Psoas muscle (tissue), 8 donors: ENCODE results near the gene TMEM217. TPM values are rescaled to one million over a fixed set of nuclear protein-coding genes. Genes with fewer than 3 reads are reported as not detected.
"Not testable (repeated sequence)": the region's sequence is repeated elsewhere in the genome, so short reads cannot be mapped to it uniquely, and the experiment has no call there.

Experiments used
- ATAC-seq, 4 donors: fragments of 200-7000 bp; cut with Tn5 transposase; one replicate each; pipeline ENCODE4 v1.9.1; 2020; ENCODE audit warnings: moderate library complexity in 3 of 4, mild to moderate bottlenecking in 2 of 4
- DNase-seq, 2 donors: peaks; one replicate each; pipeline ENCODE4 v3.0.0-alpha.2; 2020
- H3K27ac ChIP-seq: fragments of 200-600 bp; one replicate; pipeline ENCODE4 v1.8.0; 2022
- H3K27me3 ChIP-seq, 3 donors: fragments of 200-600 bp in 1 of 3; one replicate each; pipeline versions ENCODE4 v1.6.1 to v1.8.0; 2013 to 2022; ENCODE audit warnings: low read length in 2 of 3, mild to moderate bottlenecking in 2 of 3, moderate library complexity in 1 of 3; ENCODE audit not compliant: insufficient read depth in 3 of 3
- H3K36me3 ChIP-seq, 2 donors: fragments of 200-600 bp in 1 of 2; one replicate each; pipeline versions ENCODE4 v1.6.1 to v1.8.0; 2013 to 2022; ENCODE audit warnings: low read depth in 1 of 2, mild to moderate bottlenecking in 1 of 2, moderate library complexity in 1 of 2; ENCODE audit not compliant: insufficient read depth in 1 of 2
- H3K4me1 ChIP-seq: fragments of 200-600 bp; one replicate; pipeline ENCODE4 v1.8.0; 2022
- H3K4me3 ChIP-seq: fragments of 200-600 bp; one replicate; pipeline ENCODE4 v1.8.0; 2022; ENCODE audit warnings: mild to moderate bottlenecking
- H3K9me3 ChIP-seq: fragments of 200-600 bp; one replicate; pipeline ENCODE4 v1.8.0; 2022
- CTCF ChIP-seq: fragments of 200-600 bp; IDR thresholded peaks from one replicate; pipeline ENCODE4 v1.8.0; 2022; ENCODE audit warnings: antibody characterized with exemption
- WGBS, 3 donors: extraction: QIAGEN DNeasy Blood & Tissue Kit; methylation state at CpG; one replicate each; pipeline versions ENCODE4 v1.1.6 to v1.1.7; 2013; 5-methylcytosine and 5-hydroxymethylcytosine counted together
- intact Hi-C, 2 donors: fragments of 100-400 bp; cut with DNase I; formaldehyde crosslinking; loops; one replicate each; pipeline versions ENCODE4 v1.11.0 to v1.14.2; 2022
- polyA plus RNA-seq, 3 donors: library from polyadenylated mRNA; stranded (reverse); fragments of 200-250 nt; gene quantifications; one replicate each; pipeline ENCODE4 v1.2.3, GENCODE V29; 2013
- total RNA-seq, 4 donors: library from RNA; stranded (reverse); fragmentation: NEBNext Ultra II Directional in 2 of 4; extraction: Animal tissue kit (Norgen Biotek cat#: 25700) in 2 of 4; gene quantifications; one replicate each; pipeline versions ENCODE4 v1.2.1 to v1.2.4, GENCODE V29; 2021 to 2023
- donor health status: healthy with polysubstance abuse.
- donor health status: DM: no; HTN: no; CAD: no; lungs with moderate emphysema.
- donor health status: Bipolar disorder and iron deficiency.
- donor health status: healthy.
- donor health status: DM: yes; HTN: yes; CAD: no.
- donor health status: DM: no; HTN: no; CAD: no.
- donor health status: DM: no; HTN: no; CAD: no.
- donor health status: DM: yes; HTN: yes; CAD: no.

The TMEM217 gene
- total and polyA plus RNA-seq, 7 donors: 0.05 to 4.3 (median 0.31) TPM; not detected in 1

- H3K4me3 ChIP-seq: no peak overlapping the region
- H3K27ac ChIP-seq: no peak overlapping the region
- intact Hi-C loops: no loop called here
- no peaks in the 10 kb centered on the region for H3K4me1 ChIP-seq
- 59 to 84% (median 69%) methylated on average over 4 of the region's 4 CpGs for WGBS, 3 donors
- H3K9me3 ChIP-seq: no peaks in the 10 kb centered on the region
- no peaks in the 10 kb centered on the region for H3K27me3 ChIP-seq
- H3K36me3 ChIP-seq: peaks cover 8 to 63% of the 10 kb centered on the region in 2 donors
- ATAC-seq (no peak), DNase-seq (no peak)
- no peak for TF ChIP-seq CTCF
Measured at GRCh38 chr6:37299990-37300389, 42.0 kb upstream of the TMEM217 start.

GRCh38 chr6:37298958-37299357, 41.0 kb upstream of the TMEM217 start:
- intact Hi-C loops: no loop called here
- TF ChIP-seq CTCF: no peak
- Histone ChIP-seq H3K4me1 (no peaks in the 10 kb centered on the region), H3K27ac (no peak overlapping the region), H3K36me3 (peaks cover 11 to 62% of the 10 kb centered on the region in 2 donors), H3K27me3 (no peaks in the 10 kb centered on the region), H3K4me3 (no peak overlapping the region), H3K9me3 (no peaks in the 10 kb centered on the region)
- DNase-seq (no peak), ATAC-seq (no peak)

- H3K9me3 ChIP-seq, intact Hi-C loops, H3K4me1 ChIP-seq, H3K27ac ChIP-seq, ATAC-seq, H3K4me3 ChIP-seq, DNase-seq, H3K27me3 ChIP-seq: not testable (repeated sequence)
- peaks cover 5 to 62% of the 10 kb centered on the region in 2 donors for H3K36me3 ChIP-seq
Measured at GRCh38 chr6:37297637-37298036, 39.7 kb upstream of the TMEM217 start.

GRCh38 chr6:37293426-37293825, 35.5 kb upstream of the TMEM217 start:
- ATAC-seq (no peak), DNase-seq (no peak)
- Histone ChIP-seq H3K4me1 (no peaks in the 10 kb centered on the region), H3K27me3 (no peaks in the 10 kb centered on the region), H3K4me3 (no peak overlapping the region), H3K9me3 (no peaks in the 10 kb centered on the region), H3K27ac (no peak overlapping the region), H3K36me3 (peaks cover 12 to 75% of the 10 kb centered on the region in 2 donors)
- no peak for TF ChIP-seq CTCF
- intact Hi-C loops: no loop called here

GRCh38 chr6:37289931-37290330, 32.0 kb upstream of the TMEM217 start:
- WGBS, 3 donors: 88 to 96% (median 93%) methylated on average over 3 of the region's 3 CpGs
- Histone ChIP-seq H3K4me3 (no peak overlapping the region), H3K27me3 (no peaks in the 10 kb centered on the region), H3K4me1 (peaks cover 3% of the 10 kb centered on the region), H3K36me3 (peaks cover 11 to 84% of the 10 kb centered on the region in 2 donors), H3K27ac (no peak overlapping the region), H3K9me3 (no peaks in the 10 kb centered on the region)
- ATAC-seq (no peak), DNase-seq (no peak)
- no peak for TF ChIP-seq CTCF
- intact Hi-C loops: no loop called here
